Measurements from ENCODE around the gene BORCS5. TPM values are rescaled to one million over a fixed set of nuclear protein-coding genes. Genes with fewer than 3 reads are reported as not detected.

Gene BORCS5
- total RNA-seq, 1 donor from 2014 or later, result 21.7 TPM

GRCh38 chr12:12425616-12426015, 68.7 kb downstream of the BORCS5 start:
- intact Hi-C loops (cut with micrococcal nuclease), result loop anchor here (2.0 kb wide), 1 partner anchor 15 kb away; no protein-coding TSS in a partner anchor

- intact Hi-C loops (cut with micrococcal nuclease), result no loop called here
Measured at GRCh38 chr12:12427568-12427967, 70.7 kb downstream of the BORCS5 start.

DNA sequence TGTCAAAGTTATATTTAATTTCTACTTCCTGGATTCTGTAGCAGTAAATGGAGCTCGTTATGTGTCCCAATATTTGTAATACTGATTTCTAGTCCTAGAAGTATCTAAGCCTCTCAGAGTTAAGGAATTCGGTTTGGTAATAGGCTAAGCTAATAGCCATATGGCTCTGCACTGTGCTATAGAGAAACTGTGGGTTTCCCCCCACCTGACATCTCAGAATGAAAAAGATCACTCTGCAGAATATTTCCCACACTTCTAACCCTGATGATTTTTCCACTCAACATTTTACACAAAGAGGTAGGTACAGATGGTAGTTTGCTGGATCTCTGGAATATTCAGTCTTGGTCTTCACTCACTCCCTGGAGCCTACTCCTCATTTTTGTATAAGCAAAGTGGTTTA, 71.2 kb downstream of the BORCS5 start:
- intact Hi-C loops (cut with micrococcal nuclease), result no loop called here

DNA sequence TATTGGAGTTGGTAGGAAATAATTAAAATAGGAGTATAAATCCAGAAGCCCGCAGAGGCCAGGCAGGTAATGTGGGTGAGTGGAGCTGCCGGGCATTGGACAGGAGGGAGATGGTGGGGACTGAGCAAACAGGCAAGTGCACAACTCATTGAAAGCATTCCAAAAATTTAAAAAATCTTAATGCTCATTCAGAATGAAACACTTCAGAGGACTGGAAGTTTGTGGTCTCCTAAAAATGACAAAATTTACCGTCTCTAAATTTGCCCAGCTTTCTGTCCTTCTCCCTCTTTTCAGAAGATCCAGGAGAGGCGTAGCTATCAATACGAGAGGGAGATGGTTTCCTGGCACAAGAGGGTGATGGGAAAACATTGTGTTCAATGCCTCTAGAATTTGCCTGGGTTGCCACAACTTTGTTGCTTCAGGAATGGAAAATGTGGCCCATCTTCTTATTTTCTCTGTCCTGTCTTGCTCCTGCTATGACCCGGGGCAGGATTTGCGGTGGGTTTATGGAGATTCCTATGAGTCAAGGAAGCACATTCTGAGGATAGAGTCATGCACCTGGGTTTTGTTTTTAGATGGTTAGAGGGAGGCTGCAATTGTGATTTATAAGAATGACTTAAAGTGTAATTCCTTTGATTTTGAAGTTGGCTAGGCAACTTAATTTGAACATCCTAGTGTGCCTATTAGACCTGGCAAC, 72.2 kb downstream of the BORCS5 start:
- intact Hi-C loops (cut with micrococcal nuclease), result no loop called here

DNA sequence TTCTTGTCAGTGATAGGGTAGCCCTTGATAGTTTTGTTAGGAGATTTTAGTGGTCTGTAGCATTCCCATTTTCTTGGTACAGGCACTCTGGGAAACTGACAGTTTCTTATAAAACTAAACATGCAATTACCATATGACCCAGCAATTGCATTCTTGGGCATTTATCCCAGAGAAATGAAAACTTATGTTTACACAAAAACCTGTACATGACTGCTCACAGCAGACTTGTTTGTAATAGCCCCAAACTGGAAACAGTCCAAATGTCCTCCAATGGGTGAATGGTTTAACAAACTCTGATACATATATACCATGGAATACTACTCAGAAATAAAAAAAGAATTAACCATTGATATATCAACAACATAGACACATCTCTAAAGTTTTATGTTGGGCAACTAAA, 75.5 kb downstream of the BORCS5 start:
- intact Hi-C loops (cut with micrococcal nuclease), result no loop called here

DNA sequence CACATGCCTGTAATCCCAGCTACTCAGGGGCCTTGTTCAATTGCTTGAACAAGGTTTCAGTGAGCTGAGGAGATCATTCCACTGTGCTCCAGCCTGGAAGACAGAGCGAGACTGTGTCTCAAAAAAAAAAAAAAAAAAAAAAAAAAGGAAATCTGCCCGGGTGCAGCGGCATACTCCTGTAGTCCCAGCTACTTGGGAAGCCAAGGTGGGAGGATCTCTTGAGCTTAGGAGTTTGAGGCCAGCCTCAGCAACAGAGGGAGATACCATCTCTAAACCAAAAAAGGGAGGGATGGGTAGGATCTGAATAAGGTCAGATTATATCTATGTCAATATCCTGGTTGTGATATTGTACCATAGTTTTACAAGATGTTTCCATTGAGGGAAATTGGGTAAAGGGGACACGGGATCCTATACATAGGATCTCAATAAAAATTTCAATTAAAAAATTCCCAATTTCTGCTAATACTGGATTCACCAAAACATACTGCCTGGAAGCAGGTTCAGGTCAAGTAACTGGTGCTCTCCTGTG, 76.4 kb downstream of the BORCS5 start:
- intact Hi-C loops (cut with micrococcal nuclease), result no loop called here

DNA sequence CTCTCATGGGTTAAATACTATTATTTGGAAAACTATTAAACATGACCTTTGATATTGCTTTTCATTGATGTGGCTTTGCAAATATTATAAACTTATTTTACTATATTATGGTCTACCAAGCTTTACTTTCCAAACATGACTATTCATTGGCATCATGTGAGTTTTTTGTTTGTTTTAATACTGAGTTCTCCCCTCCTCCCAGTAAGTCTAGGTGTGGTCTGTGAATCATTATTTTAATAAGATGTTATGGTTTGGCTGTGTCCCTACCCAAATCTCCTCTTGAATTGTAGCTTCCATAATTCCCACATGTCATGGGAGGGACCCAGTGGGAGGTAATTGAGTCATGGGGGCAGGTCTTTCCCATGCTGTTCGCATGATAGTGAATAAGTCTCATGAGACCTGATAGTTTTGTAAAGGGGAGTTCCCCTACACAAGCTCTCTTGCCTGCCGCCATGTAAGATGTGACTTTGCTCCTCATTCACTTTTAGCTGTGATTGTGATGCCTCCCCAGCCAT, 80.0 kb downstream of the BORCS5 start:
- intact Hi-C loops (cut with micrococcal nuclease), result no loop called here

GRCh38 chr12:12439636-12440035, 82.8 kb downstream of the BORCS5 start:
- intact Hi-C loops (cut with micrococcal nuclease), result loop anchor here (2.0 kb wide), 1 partner anchor 15 kb away; no protein-coding TSS in a partner anchor

GRCh38 chr12:12440784-12441428, 84.0 kb downstream of the BORCS5 start:
- intact Hi-C loops (cut with micrococcal nuclease), result loop anchor here (1.0 to 2.0 kb wide), 2 partner anchors 16 to 41 kb away; no protein-coding TSS in a partner anchor

- intact Hi-C loops (cut with micrococcal nuclease), result loop anchor here (1.0 to 2.0 kb wide), 2 partner anchors 17 to 41 kb away; no protein-coding TSS in a partner anchor
Measured at GRCh38 chr12:12441429-12441807, 84.5 kb downstream of the BORCS5 start.

DNA sequence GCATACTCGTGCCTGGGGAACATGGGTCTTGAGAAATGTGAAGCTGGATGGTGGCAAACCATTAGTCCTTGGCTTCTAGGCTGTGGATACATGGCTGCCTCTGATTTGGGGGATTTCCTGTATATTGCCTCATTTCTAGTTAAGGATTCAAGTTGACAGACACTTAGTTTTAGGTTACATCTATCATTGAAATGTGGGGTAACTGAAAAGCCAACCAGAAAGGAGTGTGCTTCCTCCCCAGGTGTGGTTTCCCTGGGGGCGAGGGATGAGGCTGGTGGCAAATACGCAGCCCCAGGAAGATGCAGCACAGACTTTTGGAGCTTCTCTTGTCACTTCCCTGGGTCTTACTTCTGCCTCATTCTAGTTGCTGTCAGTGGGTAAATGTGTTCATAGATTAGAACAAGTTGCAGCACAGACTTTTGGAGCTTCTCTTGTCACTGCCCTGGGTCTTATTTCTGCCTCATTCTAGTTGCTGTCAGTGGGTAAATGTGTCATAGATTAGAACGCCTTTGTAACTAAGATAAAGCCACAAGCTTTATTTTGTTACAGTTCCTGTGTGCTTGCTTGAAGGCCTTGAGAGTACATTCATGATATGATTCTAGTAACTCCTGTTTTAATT, 85.1 kb downstream of the BORCS5 start:
- intact Hi-C loops (cut with micrococcal nuclease), result loop anchor here (1.0 to 2.0 kb wide), 11 partner anchors 14 to 170 kb away; no protein-coding TSS in a partner anchor

GRCh38 chr12:12442548-12443071, 85.7 kb downstream of the BORCS5 start:
- intact Hi-C loops (cut with micrococcal nuclease), result loop anchor here (1.0 to 2.0 kb wide), 9 partner anchors 14 to 170 kb away; no protein-coding TSS in a partner anchor

GRCh38 chr12:12443431-12443878, 86.6 kb downstream of the BORCS5 start:
- intact Hi-C loops (cut with micrococcal nuclease), result loop anchor here (2.0 kb wide), 1 partner anchor 35 kb away; no protein-coding TSS in a partner anchor

GRCh38 chr12:12445165-12445881, 88.4 kb downstream of the BORCS5 start:
- intact Hi-C loops (cut with micrococcal nuclease), result no loop called here

- intact Hi-C loops (cut with micrococcal nuclease), result no loop called here
Measured at GRCh38 chr12:12445882-12446181, 89.0 kb downstream of the BORCS5 start.

DNA sequence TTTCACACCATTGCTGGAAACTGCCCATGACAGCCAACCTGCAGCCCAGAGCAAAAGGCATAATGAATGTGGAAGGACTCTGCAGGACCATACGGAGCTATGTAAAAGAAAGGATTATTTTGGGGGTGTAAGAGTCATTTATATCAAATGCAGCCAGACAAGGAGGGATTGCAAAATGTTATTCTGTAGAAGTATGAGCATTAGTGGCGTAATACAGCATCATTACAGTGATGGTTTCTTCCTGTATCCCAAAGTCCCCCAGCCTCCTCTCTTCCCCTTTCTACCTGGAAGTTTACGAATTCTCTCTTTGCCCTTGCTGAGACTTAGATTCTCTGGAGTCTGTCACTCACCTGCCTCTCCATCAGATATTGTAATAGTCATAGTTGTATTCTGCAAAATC, 89.9 kb downstream of the BORCS5 start:
- intact Hi-C loops (cut with micrococcal nuclease), result no loop called here

DNA sequence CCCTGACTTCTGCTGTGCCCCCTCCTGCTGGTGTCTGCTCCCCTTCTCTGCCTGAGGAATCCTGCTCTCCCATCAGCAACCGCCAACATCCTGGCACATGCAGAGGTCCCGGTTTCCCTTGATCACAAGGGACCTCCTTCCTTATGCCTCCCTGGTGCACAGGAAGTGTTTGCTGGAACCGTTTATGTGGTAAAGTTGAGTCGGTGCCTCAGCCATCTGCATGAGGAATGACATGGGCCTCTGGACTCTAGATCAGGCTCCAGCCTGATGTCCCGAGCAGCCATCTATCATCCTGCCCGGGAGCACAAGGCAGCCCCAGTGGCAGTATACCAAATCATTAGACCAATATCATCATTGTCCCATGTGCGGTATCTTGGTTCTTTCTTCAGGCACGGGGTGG, 90.4 kb downstream of the BORCS5 start:
- intact Hi-C loops (cut with micrococcal nuclease), result no loop called here

GRCh38 chr12:12447837-12448236, 91.0 kb downstream of the BORCS5 start:
- intact Hi-C loops (cut with micrococcal nuclease), result no loop called here

DNA sequence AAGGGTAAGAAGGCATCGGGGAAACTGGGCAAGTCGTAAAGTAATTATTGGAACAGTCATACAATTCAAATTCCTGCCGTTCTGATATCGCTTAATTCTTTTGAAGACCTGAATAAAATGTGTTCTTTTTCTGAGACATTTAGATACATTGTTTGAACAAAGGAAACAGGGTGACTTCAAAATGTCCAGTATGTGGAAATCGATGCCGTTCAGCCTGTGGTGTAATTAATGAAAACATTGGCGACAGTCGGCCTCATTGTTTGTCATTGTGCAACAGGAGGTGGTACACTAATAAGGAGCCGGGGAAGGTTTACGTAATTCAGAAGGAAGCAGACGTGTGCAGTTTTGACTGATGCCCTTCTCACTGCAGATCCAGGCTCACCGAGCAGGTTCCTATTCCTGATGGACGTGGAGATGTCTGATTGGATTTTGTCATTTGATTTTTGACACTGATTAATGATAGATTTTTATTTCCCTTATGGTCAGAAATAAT, 92.7 kb downstream of the BORCS5 start:
- intact Hi-C loops (cut with micrococcal nuclease), result no loop called here

GRCh38 chr12:12450043-12450471, 93.2 kb downstream of the BORCS5 start:
- intact Hi-C loops (cut with micrococcal nuclease), result no loop called here

GRCh38 chr12:12451098-12451497, 94.2 kb downstream of the BORCS5 start:
- intact Hi-C loops (cut with micrococcal nuclease), result no loop called here

Measured in T-helper 1 cell treated with Interleukin-12 subunit alpha and Interleukin-12 subunit beta and Interleukin-4 antibody, amounts not matched to agents 30 ng/mL and 1 ng/mL, for 36 hours (primary cell).